Pancreas (tissue), 10 donors: Measurements from ENCODE around the gene CHRNA5. TPM values are rescaled to one million over a fixed set of nuclear protein-coding genes. Genes with fewer than 3 reads are reported as not detected.

Experiments used
- ATAC-seq, 4 donors: fragments of 200-7000 bp; cut with Tn5 transposase; one replicate each; pipeline versions ENCODE4 v1.8.0 to v1.9.1; 2020; ENCODE audit warnings: mild to moderate bottlenecking in 4 of 4, moderate library complexity in 4 of 4
- DNase-seq, 6 donors: peaks; one replicate each; pipeline ENCODE4 v3.0.0-alpha.2; 2020
- FAIRE-seq: peaks from 2 replicates; lab custom pipeline; 2012; peaks lifted over from hg19 to GRCh38; lab: Jason Lieb, UNC
- H3K27ac ChIP-seq, 4 donors: fragments of 200-600 bp; sonication (generic); 1 replicate in 3 of 4; 2 replicates in 1 of 4; pipeline versions ENCODE4 v1.5.0 to v1.8.0; 2020
- H3K27me3 ChIP-seq, 4 donors: fragments of 200-600 bp; one replicate each; pipeline ENCODE4 v1.8.0; 2021
- H3K36me3 ChIP-seq, 3 donors: fragments of 200-600 bp; sonication (generic) in 1 of 3; one replicate each; pipeline versions ENCODE4 v1.5.0 to v1.8.0; 2020 to 2021
- H3K4me1 ChIP-seq, 3 donors: fragments of 200-600 bp; one replicate each; pipeline ENCODE4 v1.8.0; 2021
- H3K4me3 ChIP-seq, 4 donors: fragments of 200-600 bp; sonication (generic) in 2 of 4; one replicate each; pipeline versions ENCODE4 v1.5.0 to v1.8.0; 2020 to 2021
- H3K9me3 ChIP-seq, 4 donors: fragments of 200-600 bp; one replicate each; pipeline ENCODE4 v1.8.0; 2021
- WGBS, 2 donors: extraction: QIAGEN DNeasy Blood & Tissue Kit; methylation state at CpG; one replicate each; pipeline ENCODE4 v1.1.7; 2013; 5-methylcytosine and 5-hydroxymethylcytosine counted together
- intact Hi-C, 3 donors: fragments of 100-400 bp; cut with DNase I; formaldehyde crosslinking; loops; one replicate each; pipeline versions ENCODE4 v1.11.1 to v1.14.2; 2022
- polyA plus RNA-seq, 2 donors: library from polyadenylated mRNA; stranded (reverse); fragments of 200-250 nt; gene quantifications; one replicate each; pipeline ENCODE4 v1.2.3, GENCODE V29; 2013
- total RNA-seq, 6 donors: library from RNA; stranded (reverse); fragmentation: NEBNext Ultra II Directional in 4 of 6; extraction: Animal tissue kit (Norgen Biotek cat#: 25700) in 4 of 6; gene quantifications; one replicate each; pipeline versions ENCODE4 v1.2.1 to v1.2.4, GENCODE V29; 2021 to 2023
- TF ChIP-seq, protein P1 (sequence below), 4 donors: fragments of 200-600 bp; sonication (generic) in 3 of 4; IDR thresholded peaks; one replicate each; pipeline versions ENCODE4 v1.5.0 to v1.8.0; 2021; ENCODE audit warnings: antibody characterized with exemption in 4 of 4
- donor health status: healthy with polysubstance abuse.
- donor health status: DM: no; HTN: no; CAD: no; lungs with moderate emphysema.
- donor health status: DM: no; HTN: no; CAD: no.
- donor health status: control.
- donor health status: control.
- donor health status: Bipolar disorder and iron deficiency.
- donor health status: DM: yes; HTN: yes; CAD: no.
- donor health status: DM: no; HTN: no; CAD: no.
- donor health status: DM: no; HTN: no; CAD: no.
- donor health status: DM: yes; HTN: yes; CAD: no.

The CHRNA5 gene
- total and polyA plus RNA-seq, 8 donors: 0.80 to 2.9 (median 1.8) TPM

DNA sequence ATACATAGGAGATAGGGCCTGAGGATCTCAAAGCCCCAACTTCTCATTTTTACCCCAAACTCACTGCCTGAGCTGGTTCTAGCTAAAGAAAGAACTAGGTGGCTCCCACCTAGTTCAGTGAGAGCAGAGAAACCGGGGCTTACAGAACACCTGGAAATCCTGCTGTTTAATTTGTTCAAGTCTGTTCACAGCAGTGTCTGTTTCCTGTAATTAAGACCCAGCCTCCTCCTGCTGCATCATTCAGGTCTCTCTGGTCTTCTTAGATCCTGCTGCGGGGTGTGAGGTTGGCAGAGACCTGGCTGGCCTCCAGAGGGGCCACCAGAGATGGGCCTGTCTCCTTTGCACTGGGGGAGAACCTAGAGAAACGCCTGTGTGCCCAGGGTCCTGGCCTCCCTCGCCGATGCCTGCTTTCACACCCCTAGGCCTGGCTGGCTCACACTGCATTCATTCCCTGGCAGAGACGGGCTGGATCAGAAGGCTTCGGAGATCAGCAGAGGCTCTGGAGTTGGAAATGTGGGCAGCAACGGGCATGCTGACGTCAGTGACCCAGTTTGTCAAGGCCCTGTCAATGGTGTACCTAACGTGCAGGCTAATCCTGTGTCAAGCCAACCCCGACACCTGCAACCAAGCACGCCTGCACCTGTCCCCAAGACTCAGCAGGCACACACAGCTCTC is 60.4 kb downstream of the CHRNA5 start:
- TF ChIP-seq, protein P1, sequence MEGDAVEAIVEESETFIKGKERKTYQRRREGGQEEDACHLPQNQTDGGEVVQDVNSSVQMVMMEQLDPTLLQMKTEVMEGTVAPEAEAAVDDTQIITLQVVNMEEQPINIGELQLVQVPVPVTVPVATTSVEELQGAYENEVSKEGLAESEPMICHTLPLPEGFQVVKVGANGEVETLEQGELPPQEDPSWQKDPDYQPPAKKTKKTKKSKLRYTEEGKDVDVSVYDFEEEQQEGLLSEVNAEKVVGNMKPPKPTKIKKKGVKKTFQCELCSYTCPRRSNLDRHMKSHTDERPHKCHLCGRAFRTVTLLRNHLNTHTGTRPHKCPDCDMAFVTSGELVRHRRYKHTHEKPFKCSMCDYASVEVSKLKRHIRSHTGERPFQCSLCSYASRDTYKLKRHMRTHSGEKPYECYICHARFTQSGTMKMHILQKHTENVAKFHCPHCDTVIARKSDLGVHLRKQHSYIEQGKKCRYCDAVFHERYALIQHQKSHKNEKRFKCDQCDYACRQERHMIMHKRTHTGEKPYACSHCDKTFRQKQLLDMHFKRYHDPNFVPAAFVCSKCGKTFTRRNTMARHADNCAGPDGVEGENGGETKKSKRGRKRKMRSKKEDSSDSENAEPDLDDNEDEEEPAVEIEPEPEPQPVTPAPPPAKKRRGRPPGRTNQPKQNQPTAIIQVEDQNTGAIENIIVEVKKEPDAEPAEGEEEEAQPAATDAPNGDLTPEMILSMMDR (IDR thresholded peaks at IDR 0.05): no peak
- no peaks in the 10 kb centered on the region for H3K36me3 ChIP-seq
- intact Hi-C loops: no loop called here
- DNase-seq: no peak
- H3K4me1 ChIP-seq: no peaks in the 10 kb centered on the region
- WGBS, 2 donors: 61 to 70% methylated on average over 12 of the region's 12 CpGs
- H3K4me3 ChIP-seq: no peak overlapping the region
- H3K9me3 ChIP-seq: no peaks in the 10 kb centered on the region
- H3K27me3 ChIP-seq: peaks cover 0 to under 1% (median 0%) of the 10 kb centered on the region in 4 donors
- no peak for ATAC-seq
- no peak overlapping the region for H3K27ac ChIP-seq
- no peak for FAIRE-seq

DNA sequence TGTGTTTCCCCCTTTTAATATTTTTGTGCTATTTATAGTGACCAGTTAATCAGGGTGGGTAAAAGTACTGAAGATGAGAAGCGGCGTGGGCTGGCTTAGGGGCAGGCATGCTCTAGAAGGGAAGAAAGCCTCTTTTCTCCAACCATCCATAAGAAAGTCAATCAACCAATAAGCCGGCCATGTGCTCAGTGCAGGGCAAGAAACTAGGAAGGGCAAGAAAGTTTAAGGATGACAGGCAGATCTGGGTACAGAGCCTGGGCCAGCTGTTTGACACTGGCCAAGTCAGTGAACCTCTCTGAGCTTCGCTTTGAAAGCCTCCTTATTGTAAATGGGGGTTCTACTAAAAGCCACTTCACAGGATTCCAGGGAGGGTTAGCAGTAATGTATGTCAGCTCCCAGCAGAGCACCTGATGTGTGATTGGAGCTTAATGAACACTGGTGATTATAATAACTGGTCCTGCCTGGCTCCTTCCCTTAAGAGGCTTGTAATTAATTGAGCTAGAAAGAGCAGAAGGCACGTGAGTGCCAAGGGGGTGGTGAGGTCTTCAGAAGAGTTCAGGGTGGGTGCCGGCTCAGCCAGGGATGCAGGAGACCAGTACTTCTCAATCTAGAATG is 61.2 kb downstream of the CHRNA5 start:
- intact Hi-C loops: no loop called here

DNA sequence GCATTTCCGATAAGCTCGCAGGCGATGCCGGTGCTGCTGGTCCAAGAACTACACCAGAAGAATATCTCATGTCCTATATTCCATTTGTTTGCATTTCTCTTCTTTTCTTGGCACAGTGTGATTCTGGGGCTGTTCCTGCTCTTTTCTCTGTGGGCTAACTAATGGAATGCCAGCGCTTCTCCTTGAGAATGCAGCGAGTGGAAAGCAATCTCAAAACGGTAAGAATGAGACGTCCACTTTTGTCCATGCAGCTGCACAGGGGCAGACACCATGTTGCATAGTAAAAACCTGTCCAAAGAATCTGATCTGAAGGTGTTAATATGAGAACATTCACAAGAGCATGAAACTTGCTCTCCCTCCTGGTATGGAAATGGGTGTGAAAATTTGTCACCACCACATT is 62.0 kb downstream of the CHRNA5 start:
- Histone ChIP-seq H3K9me3 (no peaks in the 10 kb centered on the region), H3K36me3 (no peaks in the 10 kb centered on the region), H3K27me3 (no peaks in the 10 kb centered on the region), H3K4me3 (no peak overlapping the region), H3K27ac (no peak overlapping the region), H3K4me1 (no peaks in the 10 kb centered on the region)
- ATAC-seq (no peak), FAIRE-seq (no peak), DNase-seq (no peak)
- TF ChIP-seq, protein P1 (IDR thresholded peaks at IDR 0.05): no peak
- intact Hi-C loops: no loop called here
- 55 to 63% methylated on average over 8 of the region's 8 CpGs for WGBS, 2 donors

More for the DNA sequence above, 61.2 kb downstream of the CHRNA5 start:
- ATAC-seq: no peak
- H3K27ac ChIP-seq: no peak overlapping the region
- no peaks in the 10 kb centered on the region for H3K36me3 ChIP-seq
- no peak for FAIRE-seq
- no peak for DNase-seq
- no peaks in the 10 kb centered on the region for H3K27me3 ChIP-seq
- no peaks in the 10 kb centered on the region for H3K4me1 ChIP-seq
- WGBS, 2 donors: 71 to 73% methylated on average over 6 of the region's 6 CpGs
- H3K4me3 ChIP-seq: no peak overlapping the region
- no peaks in the 10 kb centered on the region for H3K9me3 ChIP-seq
- TF ChIP-seq, protein P1 (IDR thresholded peaks at IDR 0.05): no peak

DNA sequence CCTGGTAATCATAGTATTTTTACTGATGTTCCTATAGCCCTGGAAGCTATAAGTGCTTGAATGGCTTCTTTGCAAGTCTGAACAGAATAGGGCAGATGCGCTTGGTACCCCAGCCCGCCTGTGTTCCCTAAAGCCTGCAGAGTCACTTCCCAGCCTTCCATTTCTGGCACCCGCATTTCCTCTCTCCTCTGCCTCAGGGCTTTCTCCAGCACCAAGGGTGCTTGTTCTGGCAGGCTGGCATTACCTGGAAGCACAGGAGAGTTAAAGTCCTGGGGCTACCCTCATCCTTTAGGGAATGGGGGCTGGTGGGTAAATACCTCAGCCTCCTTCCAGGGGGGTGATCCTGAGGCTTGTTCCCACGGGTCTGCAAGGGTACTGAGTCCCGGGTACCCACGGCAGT is 62.9 kb downstream of the CHRNA5 start:
- Histone ChIP-seq H3K4me3 (no peak overlapping the region), H3K27me3 (no peaks in the 10 kb centered on the region), H3K4me1 (no peaks in the 10 kb centered on the region), H3K36me3 (no peaks in the 10 kb centered on the region), H3K27ac (no peak overlapping the region), H3K9me3 (no peaks in the 10 kb centered on the region)
- no peak for FAIRE-seq
- no peak for ATAC-seq
- intact Hi-C loops: no loop called here
- TF ChIP-seq, protein P1 (IDR thresholded peaks at IDR 0.05): no peak
- no peak for DNase-seq
- 59 to 64% methylated on average over 6 of the region's 6 CpGs for WGBS, 2 donors
